Measurements from ENCODE around the gene PPIL1.

Gene PPIL1

DNA sequence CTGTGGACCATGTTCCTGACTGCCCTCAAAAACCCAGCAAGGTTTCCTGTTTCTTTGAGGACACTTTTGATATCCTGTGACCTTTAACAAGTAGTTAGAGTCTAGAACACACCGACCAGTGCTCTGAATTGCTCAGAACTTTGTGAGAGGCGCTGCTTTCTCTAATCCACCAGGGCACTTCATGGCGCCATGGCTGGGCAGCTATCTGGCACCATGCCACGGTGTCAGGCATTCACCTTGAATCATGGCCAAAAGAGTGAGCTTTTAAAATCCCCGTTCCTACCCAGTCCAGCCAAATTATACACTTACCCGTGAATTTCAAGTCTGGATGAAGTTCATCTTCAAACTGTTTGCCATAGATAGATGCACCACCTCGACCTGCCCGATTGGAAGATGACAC, 18.3 kb downstream of the PPIL1 start:
- Histone ChIP-seq H3K4ac (ENCODE audit: low read depth, low read length) (no peak overlapping the region), H2BK5ac (ENCODE audit: low read length) (no peak overlapping the region), H3K56ac (ENCODE audit: low read length) (no peak overlapping the region), H2BK120ac (ENCODE audit: low read depth, low read length) (no peak overlapping the region), H3K27ac (ENCODE audit: low read depth, low read length) (no peak overlapping the region), H3K4me3 (ENCODE audit: low read length) (no peak overlapping the region), H4K5ac (ENCODE audit: low read length) (no peak overlapping the region), H3K18ac (ENCODE audit: low read length) (no peak overlapping the region), H3K36me3 (ENCODE audit: control insufficient read depth, insufficient read depth, low read length) (peaks cover 5% of the 10 kb centered on the region), H3K79me2 (ENCODE audit: control insufficient read depth, insufficient read depth, low read length) (peaks cover 9% of the 10 kb centered on the region), H4K8ac (ENCODE audit: low read depth, low read length) (no peak overlapping the region), H3K27me3 (ENCODE audit: insufficient read depth, low read length, poor library complexity) (no peaks in the 10 kb centered on the region), H2AK5ac (ENCODE audit: low read length) (no peak overlapping the region), H3K9ac (ENCODE audit: low read length) (no peak overlapping the region), H3K4me1 (ENCODE audit: control insufficient read depth, low read depth, low read length) (no peaks in the 10 kb centered on the region), H3K4me2 (ENCODE audit: low read length) (no peak overlapping the region), H3K79me1 (ENCODE audit: low read length) (peaks cover 8% of the 10 kb centered on the region), H3K23ac (ENCODE audit: low read length) (no peak overlapping the region), H2BK15ac (replicated peaks; ENCODE audit: low read depth) (no peak overlapping the region)
- no peak for DNase-seq
- WGBS (ENCODE audit: extremely low coverage, insufficient coverage, low lambda C conversion rate): no CpG with 5 or more reads among the region's 8 CpGs

DNA sequence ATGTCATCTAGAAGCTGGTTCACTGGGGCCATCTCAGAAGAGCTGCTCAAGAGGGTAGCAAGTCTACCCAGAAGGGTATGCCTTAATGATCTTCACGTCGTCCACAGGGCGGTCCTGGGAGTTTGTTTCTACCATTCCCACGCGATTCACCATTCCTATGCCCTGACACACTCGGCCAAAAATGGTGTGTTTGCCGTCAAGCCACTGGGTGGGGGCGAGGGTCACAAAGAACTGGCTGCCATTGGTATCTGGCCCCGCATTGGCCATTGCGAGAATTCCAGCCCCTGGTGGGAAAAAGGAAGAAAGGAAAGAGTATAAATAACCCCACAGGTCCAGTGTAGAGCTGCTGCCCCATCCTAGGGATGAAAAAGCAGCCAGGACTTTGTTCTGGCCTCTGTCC, 18.9 kb downstream of the PPIL1 start:
- H3K23ac ChIP-seq (ENCODE audit: low read length): no peak overlapping the region
- no peak for DNase-seq
- WGBS (ENCODE audit: extremely low coverage, insufficient coverage, low lambda C conversion rate): no CpG with 5 or more reads among the region's 10 CpGs

DNA sequence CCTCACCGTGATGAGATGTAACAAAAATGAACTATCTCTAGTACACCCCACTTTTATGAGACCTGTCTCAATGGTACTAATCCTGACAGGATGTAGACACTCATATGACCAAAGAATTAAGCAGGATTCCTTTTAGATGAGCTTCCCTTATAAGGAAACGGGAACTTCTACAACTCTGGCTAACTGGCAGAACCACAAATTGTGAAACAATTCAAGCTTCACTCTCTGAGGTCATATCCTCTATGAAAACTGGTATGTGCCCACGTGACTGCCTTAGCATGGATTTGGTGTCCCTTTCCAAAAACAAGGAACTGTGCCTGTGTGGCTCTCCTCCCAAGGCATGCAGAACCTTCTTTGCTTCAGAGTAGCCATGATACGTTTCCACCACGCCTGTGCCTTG, 21.3 kb downstream of the PPIL1 start:
- no peak overlapping the region for H3K9ac ChIP-seq (ENCODE audit: low read length)
- no peak overlapping the region for H2AK5ac ChIP-seq (ENCODE audit: low read length)
- peaks cover 4% of the 10 kb centered on the region for H3K79me1 ChIP-seq (ENCODE audit: low read length)
- peaks cover 4% of the 10 kb centered on the region for H3K4me1 ChIP-seq (ENCODE audit: control insufficient read depth, low read depth, low read length)
- H3K4ac ChIP-seq (ENCODE audit: low read depth, low read length): no peak overlapping the region
- H3K36me3 ChIP-seq (ENCODE audit: control insufficient read depth, insufficient read depth, low read length): peaks cover 4% of the 10 kb centered on the region
- H3K79me2 ChIP-seq (ENCODE audit: control insufficient read depth, insufficient read depth, low read length): no peaks in the 10 kb centered on the region
- no peak overlapping the region for H2BK120ac ChIP-seq (ENCODE audit: low read depth, low read length)
- H3K4me2 ChIP-seq (ENCODE audit: low read length): no peak overlapping the region
- H3K4me3 ChIP-seq (ENCODE audit: low read length): no peak overlapping the region
- no peak overlapping the region for H3K18ac ChIP-seq (ENCODE audit: low read length)
- WGBS (ENCODE audit: extremely low coverage, insufficient coverage, low lambda C conversion rate): no CpG with 5 or more reads among the region's 5 CpGs
- H4K5ac ChIP-seq (ENCODE audit: low read length): no peak overlapping the region
- H3K27ac ChIP-seq (ENCODE audit: low read depth, low read length): no peak overlapping the region
- no peak overlapping the region for H3K23ac ChIP-seq (ENCODE audit: low read length)
- H2BK15ac ChIP-seq (replicated peaks; ENCODE audit: low read depth): no peak overlapping the region
- H4K8ac ChIP-seq (ENCODE audit: low read depth, low read length): no peak overlapping the region
- H3K27me3 ChIP-seq (ENCODE audit: insufficient read depth, low read length, poor library complexity): no peaks in the 10 kb centered on the region
- H2BK5ac ChIP-seq (ENCODE audit: low read length): no peak overlapping the region
- DNase-seq: no peak
- no peak overlapping the region for H3K56ac ChIP-seq (ENCODE audit: low read length)

More for the DNA sequence above, 18.9 kb downstream of the PPIL1 start:
- H3K9ac ChIP-seq (ENCODE audit: low read length): no peak overlapping the region
- no peak overlapping the region for H2BK120ac ChIP-seq (ENCODE audit: low read depth, low read length)
- H3K4me2 ChIP-seq (ENCODE audit: low read length): no peak overlapping the region
- H3K18ac ChIP-seq (ENCODE audit: low read length): no peak overlapping the region
- H2AK5ac ChIP-seq (ENCODE audit: low read length): no peak overlapping the region
- peaks cover 6% of the 10 kb centered on the region for H3K79me2 ChIP-seq (ENCODE audit: control insufficient read depth, insufficient read depth, low read length)
- H3K36me3 ChIP-seq (ENCODE audit: control insufficient read depth, insufficient read depth, low read length): peaks cover 4% of the 10 kb centered on the region
- no peak overlapping the region for H3K56ac ChIP-seq (ENCODE audit: low read length)
- no peak overlapping the region for H2BK5ac ChIP-seq (ENCODE audit: low read length)
- no peak overlapping the region for H3K4ac ChIP-seq (ENCODE audit: low read depth, low read length)
- H3K27ac ChIP-seq (ENCODE audit: low read depth, low read length): no peak overlapping the region
- H3K79me1 ChIP-seq (ENCODE audit: low read length): peaks cover 4% of the 10 kb centered on the region
- H3K4me1 ChIP-seq (ENCODE audit: control insufficient read depth, low read depth, low read length): no peaks in the 10 kb centered on the region
- H2BK15ac ChIP-seq (replicated peaks; ENCODE audit: low read depth): no peak overlapping the region
- no peak overlapping the region for H3K4me3 ChIP-seq (ENCODE audit: low read length)
- H4K8ac ChIP-seq (ENCODE audit: low read depth, low read length): no peak overlapping the region
- H4K5ac ChIP-seq (ENCODE audit: low read length): no peak overlapping the region
- no peaks in the 10 kb centered on the region for H3K27me3 ChIP-seq (ENCODE audit: insufficient read depth, low read length, poor library complexity)

DNA sequence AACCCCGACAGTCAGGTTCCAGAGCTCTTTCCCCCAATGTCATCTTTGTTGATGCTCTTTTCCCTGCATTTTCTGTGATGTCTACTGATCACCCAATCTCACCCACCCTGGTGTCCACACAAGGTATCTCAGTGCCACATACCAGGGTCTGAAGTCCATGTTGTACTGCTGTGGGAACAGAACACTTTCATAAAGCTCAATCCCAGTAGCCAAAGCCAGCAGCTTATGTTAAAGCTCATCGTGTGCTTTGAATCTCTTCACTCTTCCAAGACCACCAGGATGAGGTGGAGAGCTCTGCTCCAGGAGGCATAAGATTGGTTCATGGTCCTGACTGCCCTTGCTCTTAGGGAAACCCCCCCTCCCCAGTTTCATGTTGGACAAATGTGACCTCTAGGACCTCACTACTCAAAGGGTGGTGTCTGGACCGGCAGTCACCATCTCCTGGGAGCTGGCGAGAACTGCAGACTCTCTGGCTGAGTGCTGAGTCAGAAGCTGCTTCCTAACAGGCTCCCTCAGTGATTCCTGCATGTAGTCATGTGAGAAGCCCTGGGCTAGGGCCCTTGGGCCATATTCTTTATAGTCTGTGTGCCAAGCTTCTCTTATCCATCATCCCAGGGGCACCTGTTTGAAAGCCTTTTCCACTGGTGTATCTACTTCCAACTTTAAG, 22.0 kb downstream of the PPIL1 start:
- Histone ChIP-seq H3K4me1 (ENCODE audit: control insufficient read depth, low read depth, low read length) (peaks cover 6% of the 10 kb centered on the region), H4K8ac (ENCODE audit: low read depth, low read length) (no peak overlapping the region), H3K23ac (ENCODE audit: low read length) (no peak overlapping the region), H3K79me2 (ENCODE audit: control insufficient read depth, insufficient read depth, low read length) (no peaks in the 10 kb centered on the region), H3K4me2 (ENCODE audit: low read length) (no peak overlapping the region), H2AK5ac (ENCODE audit: low read length) (no peak overlapping the region), H2BK5ac (ENCODE audit: low read length) (no peak overlapping the region), H3K27ac (ENCODE audit: low read depth, low read length) (no peak overlapping the region), H2BK120ac (ENCODE audit: low read depth, low read length) (no peak overlapping the region), H3K9ac (ENCODE audit: low read length) (no peak overlapping the region), H3K36me3 (ENCODE audit: control insufficient read depth, insufficient read depth, low read length) (peaks cover 4% of the 10 kb centered on the region), H2BK15ac (replicated peaks; ENCODE audit: low read depth) (no peak overlapping the region), H3K56ac (ENCODE audit: low read length) (no peak overlapping the region), H4K5ac (ENCODE audit: low read length) (no peak overlapping the region), H3K4me3 (ENCODE audit: low read length) (no peak overlapping the region), H3K27me3 (ENCODE audit: insufficient read depth, low read length, poor library complexity) (no peaks in the 10 kb centered on the region), H3K79me1 (ENCODE audit: low read length) (peaks cover 4% of the 10 kb centered on the region), H3K4ac (ENCODE audit: low read depth, low read length) (no peak overlapping the region), H3K18ac (ENCODE audit: low read length) (no peak overlapping the region)
- WGBS (ENCODE audit: extremely low coverage, insufficient coverage, low lambda C conversion rate): no CpG with 5 or more reads among the region's 4 CpGs
- peak; percentile 62 for DNase-seq

DNA sequence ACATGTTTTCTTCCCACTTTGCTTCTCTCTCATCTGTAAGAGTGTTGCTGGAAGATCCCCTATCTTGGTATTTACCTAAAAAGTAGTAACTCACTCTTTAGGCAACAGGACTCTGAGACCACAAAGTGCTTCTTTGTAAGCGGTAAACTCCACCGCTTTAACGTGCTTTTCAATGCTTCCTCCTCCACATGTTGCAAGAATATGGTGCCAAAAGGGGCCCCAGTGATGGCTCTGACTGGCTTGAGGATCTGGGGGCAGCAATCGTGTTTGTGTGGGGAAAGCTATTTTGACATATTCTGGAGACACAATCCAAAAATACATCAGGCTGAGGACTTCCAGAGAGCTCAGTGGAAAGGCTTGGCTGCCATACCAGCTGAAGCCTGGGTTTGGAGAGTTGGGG, 23.0 kb downstream of the PPIL1 start:
- Histone ChIP-seq H4K5ac (ENCODE audit: low read length) (no peak overlapping the region), H3K4me3 (ENCODE audit: low read length) (no peak overlapping the region), H3K36me3 (ENCODE audit: control insufficient read depth, insufficient read depth, low read length) (peaks cover 4% of the 10 kb centered on the region), H2BK120ac (ENCODE audit: low read depth, low read length) (no peak overlapping the region), H2BK15ac (replicated peaks; ENCODE audit: low read depth) (no peak overlapping the region), H3K27me3 (ENCODE audit: insufficient read depth, low read length, poor library complexity) (no peaks in the 10 kb centered on the region), H3K9ac (ENCODE audit: low read length) (no peak overlapping the region), H2AK5ac (ENCODE audit: low read length) (no peak overlapping the region), H3K18ac (ENCODE audit: low read length) (no peak overlapping the region), H4K8ac (ENCODE audit: low read depth, low read length) (no peak overlapping the region), H3K4me2 (ENCODE audit: low read length) (no peak overlapping the region), H3K4ac (ENCODE audit: low read depth, low read length) (no peak overlapping the region), H3K79me2 (ENCODE audit: control insufficient read depth, insufficient read depth, low read length) (no peaks in the 10 kb centered on the region), H2BK5ac (ENCODE audit: low read length) (no peak overlapping the region), H3K4me1 (ENCODE audit: control insufficient read depth, low read depth, low read length) (peaks cover 6% of the 10 kb centered on the region), H3K23ac (ENCODE audit: low read length) (no peak overlapping the region), H3K79me1 (ENCODE audit: low read length) (peaks cover 2% of the 10 kb centered on the region), H3K27ac (ENCODE audit: low read depth, low read length) (no peak overlapping the region), H3K56ac (ENCODE audit: low read length) (no peak overlapping the region)
- WGBS (ENCODE audit: extremely low coverage, insufficient coverage, low lambda C conversion rate): no CpG with 5 or more reads among the region's 4 CpGs
- no peak for DNase-seq

DNA sequence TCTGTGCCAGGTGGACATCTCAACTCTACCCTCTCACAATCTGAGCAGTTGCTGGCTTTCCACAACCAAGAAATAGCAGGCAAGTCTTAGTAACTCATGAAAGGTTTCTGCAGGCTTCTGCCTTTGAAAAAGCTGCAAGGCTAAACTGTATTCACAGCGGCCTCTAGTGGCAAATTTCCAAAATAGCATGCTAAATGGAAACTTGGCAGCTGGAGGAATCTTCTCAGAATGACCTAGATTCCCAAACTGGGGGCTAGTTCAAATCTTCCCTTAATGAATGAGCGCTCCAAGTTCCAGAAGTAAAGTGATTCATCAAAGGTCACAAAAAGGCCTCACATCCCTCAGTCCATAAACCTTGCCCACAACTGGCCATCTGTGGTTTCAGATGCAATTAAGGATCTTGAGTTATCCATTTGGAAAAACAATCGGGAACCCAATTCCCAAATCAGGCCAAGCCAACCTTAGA, 23.4 kb downstream of the PPIL1 start:
- Histone ChIP-seq H3K18ac (ENCODE audit: low read length) (no peak overlapping the region), H3K9ac (ENCODE audit: low read length) (no peak overlapping the region), H3K4me1 (ENCODE audit: control insufficient read depth, low read depth, low read length) (peaks cover 6% of the 10 kb centered on the region), H4K5ac (ENCODE audit: low read length) (no peak overlapping the region), H2BK5ac (ENCODE audit: low read length) (no peak overlapping the region), H3K4me3 (ENCODE audit: low read length) (no peak overlapping the region), H3K79me2 (ENCODE audit: control insufficient read depth, insufficient read depth, low read length) (no peaks in the 10 kb centered on the region), H2AK5ac (ENCODE audit: low read length) (no peak overlapping the region), H3K4me2 (ENCODE audit: low read length) (no peak overlapping the region), H3K4ac (ENCODE audit: low read depth, low read length) (no peak overlapping the region), H3K23ac (ENCODE audit: low read length) (no peak overlapping the region), H3K56ac (ENCODE audit: low read length) (no peak overlapping the region), H2BK120ac (ENCODE audit: low read depth, low read length) (no peak overlapping the region), H3K27me3 (ENCODE audit: insufficient read depth, low read length, poor library complexity) (no peaks in the 10 kb centered on the region), H4K8ac (ENCODE audit: low read depth, low read length) (no peak overlapping the region), H2BK15ac (replicated peaks; ENCODE audit: low read depth) (no peak overlapping the region), H3K79me1 (ENCODE audit: low read length) (no peaks in the 10 kb centered on the region), H3K36me3 (ENCODE audit: control insufficient read depth, insufficient read depth, low read length) (peaks cover 1% of the 10 kb centered on the region), H3K27ac (ENCODE audit: low read depth, low read length) (no peak overlapping the region)
- WGBS (ENCODE audit: extremely low coverage, insufficient coverage, low lambda C conversion rate): no CpG with 5 or more reads among the region's 3 CpGs
- DNase-seq: peak; percentile 71

All from mesendoderm (in vitro differentiated cells).